Breast epithelium (tissue), 4 donors: ENCODE data around the gene RCVRN. TPM values are rescaled to one million over a fixed set of nuclear protein-coding genes. Genes with fewer than 3 reads are reported as not detected.

ENCODE experiments used
- DNase-seq, 2 donors: peaks; one replicate each; pipeline ENCODE4 v3.0.0-alpha.2; 2019; ENCODE audit warnings: low spot score in 2 of 2
- H3K27ac ChIP-seq, 2 donors: fragments of 200-600 bp; sonication (generic) in 1 of 2; one replicate each; pipeline ENCODE4 v1.5.1; 2016 to 2019; ENCODE audit warnings: mild to moderate bottlenecking in 1 of 2
- H3K27me3 ChIP-seq, 2 donors: fragments of 200-600 bp; sonication (generic) in 1 of 2; one replicate each; pipeline versions ENCODE4 v1.5.1 to v1.6.0; 2017 to 2019; ENCODE audit warnings: control low read depth in 1 of 2, mild to moderate bottlenecking in 1 of 2
- H3K36me3 ChIP-seq: fragments of 200-600 bp; one replicate; pipeline ENCODE4 v1.5.1; 2019
- H3K4me1 ChIP-seq, 2 donors: fragments of 200-600 bp; sonication (generic); one replicate each; pipeline ENCODE4 v1.5.1; 2016 to 2019; ENCODE audit warnings: control low read depth in 1 of 2
- H3K4me3 ChIP-seq, 3 donors: fragments of 200-600 bp; sonication (generic); 1 replicate in 2 of 3; 2 replicates in 1 of 3; pipeline ENCODE4 v1.5.1; 2016 to 2019; ENCODE audit warnings: mild to moderate bottlenecking in 3 of 3, moderate library complexity in 2 of 3
- H3K9me3 ChIP-seq, 2 donors: fragments of 200-600 bp; sonication (generic) in 1 of 2; one replicate each; pipeline ENCODE4 v1.5.1; 2016 to 2019; ENCODE audit warnings: control low read depth in 1 of 2
- POLR2A ChIP-seq: fragments of 450-650 bp; IDR thresholded peaks from one replicate; pipeline ENCODE4 v1.6.1; 2016; ENCODE audit warnings: antibody characterized with exemption, mild to moderate bottlenecking, moderate library complexity
- POLR2AphosphoS5 ChIP-seq, 3 donors: sonication (generic); formaldehyde crosslinking; IDR thresholded peaks; one replicate each; pipeline ENCODE4 v1.6.1; 2017; ENCODE audit warnings: antibody characterized with exemption in 3 of 3
- intact Hi-C: fragments of 100-400 bp; cut with DNase I; formaldehyde crosslinking; loops from one replicate; pipeline ENCODE4 v1.15.1; 2023; ENCODE audit warnings: low total_unique reads
- total RNA-seq, 3 donors: library from RNA; depleted of rRNA; stranded (reverse); fragments of >200 nt; gene quantifications; one replicate each; pipeline ENCODE4 v1.1.0, GENCODE V29; 2016
- TF ChIP-seq, protein P1 (sequence below), 3 donors: fragments of 450-650 bp; IDR thresholded peaks; one replicate each; pipeline ENCODE4 v1.5.1; 2016 to 2017; ENCODE audit warnings: antibody characterized with exemption in 3 of 3, mild to moderate bottlenecking in 3 of 3, moderate library complexity in 3 of 3

RCVRN gene
- total RNA-seq = under 1 TPM; 0.15 to 0.66 (median 0.32) TPM

DNA sequence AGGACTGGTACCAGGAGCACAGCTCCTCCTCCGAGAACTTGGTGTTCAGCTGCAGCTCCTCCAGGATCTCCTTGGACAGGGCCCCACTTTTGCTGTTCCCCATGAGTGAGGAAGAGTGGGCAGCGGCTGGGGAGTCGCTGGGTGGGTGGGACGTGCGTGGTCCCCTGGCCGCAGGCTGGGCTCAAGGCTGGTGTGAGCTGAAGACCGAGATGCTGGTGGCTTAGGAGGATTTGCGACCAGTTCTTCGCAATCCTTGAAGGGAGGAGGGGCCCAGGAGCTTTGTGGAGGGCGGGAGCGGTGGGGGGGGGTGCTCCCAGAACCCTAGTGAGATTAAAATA, at the start of gene RCVRN:
TSS of gene RCVRN (minus strand) at position 194 of the 338 bp plus-strand sequence. CDS start at position 103, 91 bp downstream.
- no peaks in the 10 kb centered on the region for H3K36me3 ChIP-seq
- TF ChIP-seq POLR2AphosphoS5 (IDR thresholded peaks at IDR 0.05) (no peak), POLR2A (no peak)
- TF ChIP-seq, protein P1, sequence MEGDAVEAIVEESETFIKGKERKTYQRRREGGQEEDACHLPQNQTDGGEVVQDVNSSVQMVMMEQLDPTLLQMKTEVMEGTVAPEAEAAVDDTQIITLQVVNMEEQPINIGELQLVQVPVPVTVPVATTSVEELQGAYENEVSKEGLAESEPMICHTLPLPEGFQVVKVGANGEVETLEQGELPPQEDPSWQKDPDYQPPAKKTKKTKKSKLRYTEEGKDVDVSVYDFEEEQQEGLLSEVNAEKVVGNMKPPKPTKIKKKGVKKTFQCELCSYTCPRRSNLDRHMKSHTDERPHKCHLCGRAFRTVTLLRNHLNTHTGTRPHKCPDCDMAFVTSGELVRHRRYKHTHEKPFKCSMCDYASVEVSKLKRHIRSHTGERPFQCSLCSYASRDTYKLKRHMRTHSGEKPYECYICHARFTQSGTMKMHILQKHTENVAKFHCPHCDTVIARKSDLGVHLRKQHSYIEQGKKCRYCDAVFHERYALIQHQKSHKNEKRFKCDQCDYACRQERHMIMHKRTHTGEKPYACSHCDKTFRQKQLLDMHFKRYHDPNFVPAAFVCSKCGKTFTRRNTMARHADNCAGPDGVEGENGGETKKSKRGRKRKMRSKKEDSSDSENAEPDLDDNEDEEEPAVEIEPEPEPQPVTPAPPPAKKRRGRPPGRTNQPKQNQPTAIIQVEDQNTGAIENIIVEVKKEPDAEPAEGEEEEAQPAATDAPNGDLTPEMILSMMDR (IDR thresholded peaks at IDR 0.05) = no peak
- no peaks in the 10 kb centered on the region for H3K9me3 ChIP-seq
- no peak within 1 kb of the TSS for H3K4me3 ChIP-seq
- no peak within 1 kb of the TSS for H3K27ac ChIP-seq
- no peaks in the 10 kb centered on the region for H3K27me3 ChIP-seq
- no peak for DNase-seq
- intact Hi-C loops = no loop called here
- no peaks in the 10 kb centered on the region for H3K4me1 ChIP-seq

DNA sequence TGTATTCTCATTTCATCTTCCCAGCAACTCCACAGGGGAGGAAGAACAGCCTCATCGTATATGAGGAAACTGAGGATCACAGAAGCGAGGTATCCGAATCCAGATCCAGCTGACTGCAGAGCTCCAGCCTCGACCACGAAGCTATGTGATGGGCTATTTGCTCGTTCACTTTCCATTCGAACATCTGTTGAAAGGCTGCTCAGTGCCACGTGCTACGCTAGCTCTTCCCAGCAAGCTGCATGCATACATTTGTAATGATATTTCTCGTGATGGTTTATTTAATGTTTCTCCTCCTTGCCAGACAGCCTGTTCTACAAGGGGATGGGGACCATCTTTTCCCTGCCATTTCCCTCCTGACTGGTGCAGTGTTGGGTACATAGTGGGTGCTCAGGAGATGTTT, 48.4 kb upstream of the RCVRN start:
- Histone ChIP-seq H3K27me3 (no peaks in the 10 kb centered on the region), H3K4me1 (no peaks in the 10 kb centered on the region), H3K27ac (no peak overlapping the region), H3K36me3 (no peaks in the 10 kb centered on the region), H3K9me3 (no peaks in the 10 kb centered on the region), H3K4me3 (no peak overlapping the region)
- no peak for DNase-seq
- TF ChIP-seq, protein P1 (IDR thresholded peaks at IDR 0.05) = no peak
- TF ChIP-seq POLR2A = no peak
- no peak for TF ChIP-seq POLR2AphosphoS5 (IDR thresholded peaks at IDR 0.05)
- intact Hi-C loops = no loop called here

DNA sequence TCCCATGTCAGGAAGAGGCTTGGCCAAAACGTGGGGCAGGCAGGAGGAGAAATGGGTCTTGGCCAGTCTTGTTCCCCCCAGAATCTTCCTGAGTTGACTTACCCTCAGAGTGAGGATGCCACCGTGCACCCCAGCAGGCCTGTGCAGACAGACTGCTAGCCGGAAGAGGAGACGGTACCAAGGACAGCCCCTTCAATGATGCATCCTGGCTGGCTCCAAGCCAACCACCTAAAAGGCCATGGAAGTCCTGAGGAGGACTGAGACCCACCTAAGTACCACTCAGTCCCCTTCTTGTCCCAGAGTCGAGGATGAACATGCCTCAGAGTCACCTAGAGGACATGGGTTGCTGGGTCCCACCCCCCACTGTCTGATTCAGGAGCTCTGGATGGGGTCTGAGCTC, 46.7 kb upstream of the RCVRN start:
- no peaks in the 10 kb centered on the region for H3K36me3 ChIP-seq
- intact Hi-C loops = no loop called here
- H3K4me1 ChIP-seq = no peaks in the 10 kb centered on the region
- no peak overlapping the region for H3K4me3 ChIP-seq
- H3K9me3 ChIP-seq = no peaks in the 10 kb centered on the region
- no peak overlapping the region for H3K27ac ChIP-seq
- no peaks in the 10 kb centered on the region for H3K27me3 ChIP-seq
- TF ChIP-seq POLR2A (no peak), POLR2AphosphoS5 (IDR thresholded peaks at IDR 0.05) (no peak)
- TF ChIP-seq, protein P1 (IDR thresholded peaks at IDR 0.05) = no peak
- DNase-seq = no peak

DNA sequence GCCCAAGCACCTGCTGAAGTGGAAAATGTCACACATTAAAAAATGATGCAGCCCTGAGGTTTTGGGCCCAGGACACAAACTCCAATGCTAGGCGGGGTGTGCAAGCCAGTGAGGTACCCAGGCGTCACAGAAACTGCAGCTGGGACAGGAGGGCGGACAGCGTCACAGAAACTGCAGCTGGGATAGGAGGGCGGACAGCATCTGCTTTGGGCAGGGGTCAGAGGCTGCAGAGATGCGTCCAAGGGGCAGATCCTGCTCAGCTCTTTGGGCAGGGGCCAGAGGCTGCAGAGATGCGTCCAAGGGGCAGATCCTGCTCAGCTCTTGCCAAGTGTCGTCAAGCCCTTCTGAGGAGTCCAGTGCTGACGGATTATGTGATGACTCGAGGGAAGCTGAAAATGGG, 43.9 kb upstream of the RCVRN start:
- TF ChIP-seq POLR2A (no peak), POLR2AphosphoS5 (IDR thresholded peaks at IDR 0.05) (no peak)
- TF ChIP-seq, protein P1 (IDR thresholded peaks at IDR 0.05) = no peak
- intact Hi-C loops = no loop called here

DNA sequence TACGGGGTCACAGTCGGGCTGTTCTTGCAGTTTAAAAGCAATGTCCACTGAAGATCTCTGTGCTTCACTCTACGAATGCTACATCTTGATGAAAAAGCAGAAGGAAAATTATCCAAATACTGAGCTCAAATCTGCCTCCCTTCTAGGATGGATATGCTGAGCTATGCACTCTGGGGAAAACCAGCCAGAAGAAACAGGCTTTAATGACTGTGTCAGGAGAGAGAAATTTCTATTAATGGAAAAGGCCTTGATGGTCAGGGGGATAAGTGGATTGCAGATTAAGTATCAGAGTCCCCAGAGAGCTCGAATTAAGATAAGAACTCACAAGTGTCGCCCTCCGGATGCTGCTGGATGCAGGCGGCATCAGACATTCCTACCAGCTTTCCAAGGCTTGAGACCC, 39.6 kb upstream of the RCVRN start:
- H3K4me1 ChIP-seq = no peaks in the 10 kb centered on the region
- no peaks in the 10 kb centered on the region for H3K9me3 ChIP-seq
- H3K27me3 ChIP-seq = no peaks in the 10 kb centered on the region
- no peak for DNase-seq
- intact Hi-C loops = no loop called here
- H3K36me3 ChIP-seq = no peaks in the 10 kb centered on the region
- no peak overlapping the region for H3K4me3 ChIP-seq
- TF ChIP-seq, protein P1 (IDR thresholded peaks at IDR 0.05) = no peak
- TF ChIP-seq POLR2AphosphoS5 (IDR thresholded peaks at IDR 0.05) = no peak
- no peak for TF ChIP-seq POLR2A
- peak overlapping the region in 1 of 2 donors; percentile 25 for H3K27ac ChIP-seq

More for the DNA sequence above, 43.9 kb upstream of the RCVRN start:
- H3K36me3 ChIP-seq = no peaks in the 10 kb centered on the region
- H3K27me3 ChIP-seq = no peaks in the 10 kb centered on the region
- H3K4me1 ChIP-seq = no peaks in the 10 kb centered on the region
- H3K9me3 ChIP-seq = no peaks in the 10 kb centered on the region
- peak overlapping the region in 1 of 2 donors; percentile 38 for H3K27ac ChIP-seq
- no peak overlapping the region for H3K4me3 ChIP-seq
- DNase-seq = no peak
